Cortex of kidney (tissue), 1 donor: Measurements from ENCODE around the gene MRTFA.
"Not testable (repeated sequence)": the region's sequence is repeated elsewhere in the genome, so short reads cannot be mapped to it uniquely, and the experiment has no call there.

Experiments
- DNase-seq: peaks from one replicate; lab custom pipeline; 2025; lab: John Stamatoyannopoulos, UW

Gene MRTFA

DNA sequence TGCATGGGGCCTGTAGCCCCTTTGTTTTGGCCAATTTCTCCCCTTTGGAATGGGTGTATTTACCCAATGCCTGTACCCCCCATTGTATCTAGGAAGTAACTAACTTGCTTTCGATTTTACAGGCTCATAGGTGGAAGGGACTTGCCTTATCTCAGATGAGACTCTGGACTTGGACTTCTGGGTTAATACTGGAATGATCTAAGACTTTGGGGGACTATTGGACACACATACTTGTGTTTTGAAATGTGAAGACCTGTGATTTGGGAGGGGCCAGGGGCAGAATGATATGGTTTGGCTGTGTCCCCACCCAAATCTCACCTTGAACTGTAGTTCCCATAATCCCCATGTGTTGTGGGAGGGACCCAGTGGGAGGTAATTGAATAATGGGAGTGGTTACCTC, 82.5 kb downstream of the MRTFA start:
- DNase-seq, result not testable (repeated sequence)

DNA sequence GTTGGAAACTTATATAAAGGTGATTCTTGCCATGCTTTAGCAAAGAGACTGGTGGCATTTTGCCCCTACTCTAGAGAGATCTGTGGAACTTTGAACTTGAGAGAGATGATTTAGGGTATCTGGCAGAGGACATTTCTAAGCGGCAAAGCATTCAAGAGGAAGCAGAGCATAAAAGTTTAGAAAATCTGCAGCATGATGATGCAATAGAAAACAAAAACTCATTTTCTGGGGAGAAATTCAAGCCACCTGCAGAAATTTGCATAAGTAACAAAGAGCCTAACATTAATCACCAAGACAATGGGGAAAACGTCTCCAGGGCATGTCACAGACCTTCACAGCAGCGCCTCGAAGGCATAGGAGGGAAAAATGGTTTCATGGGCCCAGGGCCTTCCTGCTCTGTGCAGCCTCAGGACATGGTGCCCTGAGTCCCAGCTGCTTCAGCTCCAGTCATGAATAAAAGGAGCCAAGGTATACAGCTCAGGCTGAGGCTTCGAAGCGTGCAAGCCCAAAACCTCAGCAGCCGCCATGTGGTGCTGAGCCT, 83.4 kb downstream of the MRTFA start:
- DNase-seq, result no peak

DNA sequence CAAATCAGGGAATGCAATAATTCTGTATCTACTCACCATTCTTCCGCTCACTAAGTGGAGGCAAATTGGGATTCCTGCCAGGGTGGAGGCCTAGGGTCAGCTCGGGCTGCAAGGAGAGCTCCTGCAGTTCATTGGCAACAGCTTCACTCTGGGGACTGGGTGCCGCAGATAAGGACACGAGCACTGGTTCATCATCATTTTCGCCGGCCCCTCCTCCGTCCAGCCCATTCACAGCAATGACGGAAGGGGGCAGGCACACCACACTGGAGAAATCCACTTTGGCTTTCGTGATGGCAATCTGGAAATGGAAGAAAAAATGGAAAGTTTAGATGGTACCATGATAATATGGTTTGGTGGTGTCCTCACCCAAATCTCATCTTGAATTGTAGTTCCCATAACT, 84.4 kb downstream of the MRTFA start:
- DNase-seq, result no peak

DNA sequence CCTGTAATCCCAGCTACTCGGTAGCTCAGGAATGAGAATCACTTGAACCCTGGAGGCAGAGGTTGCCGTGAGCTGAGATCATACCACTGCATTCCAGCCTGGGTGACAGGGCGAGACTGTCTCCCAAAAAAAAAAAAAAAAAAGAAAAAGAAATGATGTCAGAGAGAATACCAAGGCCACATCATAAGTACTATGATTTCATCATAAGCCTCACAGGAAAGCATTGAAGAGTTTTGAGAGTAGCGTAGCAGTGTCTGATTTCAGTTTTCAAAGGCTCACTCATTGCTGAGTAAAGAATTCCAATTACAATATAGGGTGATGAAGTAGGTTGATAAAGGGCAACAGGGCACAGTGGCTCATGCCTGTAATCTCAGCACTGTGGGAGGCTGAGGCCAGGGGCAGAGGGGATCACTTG, 88.8 kb downstream of the MRTFA start:
- no peak for DNase-seq

DNA sequence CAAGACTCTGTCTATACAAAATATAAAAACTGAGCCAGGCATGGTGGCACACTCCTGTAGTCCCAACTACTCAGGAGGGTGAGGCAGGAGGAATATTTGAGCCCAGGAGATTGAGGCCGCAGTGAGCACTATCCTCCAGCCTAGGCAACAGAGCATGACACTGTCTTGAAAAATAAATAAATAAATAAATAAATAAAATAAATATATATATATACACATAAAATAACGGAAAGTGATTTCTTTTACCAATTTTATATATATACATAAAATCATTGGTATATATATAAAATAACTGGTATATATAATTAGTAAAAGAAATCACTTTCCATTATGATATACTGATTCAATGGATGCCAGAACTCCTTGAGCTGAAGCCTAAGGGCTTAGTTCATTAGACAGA, 91.8 kb downstream of the MRTFA start:
- DNase-seq, result no peak

DNA sequence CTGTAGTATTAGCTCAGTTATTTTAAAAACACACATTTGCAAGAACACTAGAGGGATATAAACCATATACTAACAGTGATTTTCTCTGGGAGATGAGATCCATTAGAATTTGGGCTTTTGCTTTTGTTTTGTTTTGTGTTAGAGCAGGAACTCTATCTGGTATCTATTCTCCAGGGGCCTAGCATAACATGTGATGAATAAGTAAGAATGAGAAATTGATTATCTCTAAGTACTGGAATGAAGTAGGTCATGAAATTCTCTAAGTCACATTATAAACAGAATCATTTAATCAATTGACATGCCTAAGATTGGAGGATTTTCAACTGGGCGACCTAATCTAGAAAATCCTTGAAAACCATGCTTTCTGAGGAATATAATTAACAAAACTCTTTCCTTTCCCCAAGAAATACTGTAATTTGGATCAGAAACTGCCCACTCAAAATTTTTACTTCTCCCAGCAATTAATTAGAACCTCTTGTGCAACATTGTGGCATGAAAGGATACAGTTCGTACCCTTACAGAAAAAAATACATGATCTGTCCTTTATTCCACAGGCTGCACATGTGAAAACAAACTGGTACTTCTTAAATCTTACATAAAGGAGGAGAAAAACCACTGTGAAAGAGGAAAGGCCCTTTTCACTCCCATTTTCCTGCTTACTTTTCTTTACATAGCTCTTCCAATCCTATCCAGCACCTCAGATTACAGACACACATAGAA, 93.5 kb downstream of the MRTFA start:
- no peak for DNase-seq

DNA sequence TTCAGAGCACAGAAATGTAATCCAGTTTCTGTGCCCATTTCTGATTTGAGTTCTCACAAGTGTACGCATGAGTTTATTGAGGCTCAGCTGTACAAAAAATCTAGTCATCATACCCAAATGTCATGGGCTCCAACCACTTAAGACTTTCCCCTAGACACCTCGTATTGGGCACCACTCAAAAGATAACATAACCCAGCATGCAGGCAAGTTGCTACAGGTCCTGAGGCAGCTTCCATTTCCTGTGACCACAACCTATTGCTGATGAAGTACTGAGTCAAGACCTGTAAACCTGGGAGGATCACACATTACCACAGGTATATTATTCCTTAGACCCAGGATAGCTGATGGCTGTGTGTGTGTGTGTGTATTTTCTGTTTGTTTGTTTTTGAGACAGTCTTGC, 95.2 kb downstream of the MRTFA start:
- DNase-seq, result no peak

DNA sequence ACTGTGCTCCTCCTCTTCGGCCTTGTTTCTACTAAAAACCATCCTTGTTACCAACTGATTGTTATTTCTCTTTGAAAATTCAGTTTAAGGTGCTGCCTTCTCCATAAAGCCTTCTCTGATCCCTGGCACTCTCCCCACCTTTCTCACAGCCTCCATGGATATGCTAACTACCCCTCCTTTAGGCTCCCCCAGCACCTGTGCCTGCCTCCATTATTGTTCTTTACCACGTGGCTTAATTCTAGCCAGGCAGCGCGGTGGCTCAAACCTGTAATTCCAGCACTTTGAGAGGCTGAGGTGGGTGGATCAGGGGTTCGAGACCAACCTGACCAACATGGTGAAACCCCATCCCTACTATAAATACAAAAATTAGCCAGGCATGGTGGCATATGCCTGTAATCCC, 96.3 kb downstream of the MRTFA start:
- DNase-seq, result no peak

DNA sequence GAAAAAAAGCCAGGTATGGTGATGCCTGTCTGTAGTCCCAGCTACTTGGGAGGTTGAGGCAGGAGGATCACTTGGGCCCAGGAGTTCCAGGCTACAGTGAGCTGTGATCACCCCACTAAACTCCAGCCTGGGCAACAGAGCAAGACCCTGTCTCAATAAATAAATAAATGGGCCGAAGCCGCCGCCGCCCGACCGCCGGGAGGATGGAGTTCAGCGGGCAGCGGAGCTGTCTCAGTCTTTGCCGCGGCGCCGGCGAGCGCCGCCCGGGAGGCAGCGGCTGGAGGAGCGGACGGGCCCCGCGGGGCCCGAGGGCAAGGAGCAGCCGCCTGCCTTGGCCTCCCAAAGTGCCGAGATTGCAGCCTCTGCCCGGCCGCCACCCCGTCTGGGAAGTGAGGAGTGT, 100.4 kb downstream of the MRTFA start:
- DNase-seq, result not testable (repeated sequence)

DNA sequence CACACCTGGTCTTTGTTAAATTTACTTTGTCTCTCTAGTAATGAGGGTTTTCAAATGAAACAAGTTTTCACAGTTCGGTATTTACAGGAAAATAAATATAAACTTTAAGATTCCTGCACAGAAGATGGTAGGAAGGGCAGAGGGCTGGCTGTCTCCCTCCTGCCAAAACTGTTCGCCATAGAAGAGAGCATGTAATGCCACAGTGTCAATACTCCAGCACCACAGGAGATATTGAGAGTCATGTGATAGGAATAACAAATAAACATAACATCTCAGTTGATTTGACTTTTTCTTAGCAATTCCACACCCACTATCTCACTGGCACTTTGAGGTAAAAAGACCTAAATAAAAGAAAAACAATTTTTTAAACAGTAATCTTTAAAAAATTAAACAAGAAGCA, 100.9 kb downstream of the MRTFA start:
- no peak for DNase-seq

DNA sequence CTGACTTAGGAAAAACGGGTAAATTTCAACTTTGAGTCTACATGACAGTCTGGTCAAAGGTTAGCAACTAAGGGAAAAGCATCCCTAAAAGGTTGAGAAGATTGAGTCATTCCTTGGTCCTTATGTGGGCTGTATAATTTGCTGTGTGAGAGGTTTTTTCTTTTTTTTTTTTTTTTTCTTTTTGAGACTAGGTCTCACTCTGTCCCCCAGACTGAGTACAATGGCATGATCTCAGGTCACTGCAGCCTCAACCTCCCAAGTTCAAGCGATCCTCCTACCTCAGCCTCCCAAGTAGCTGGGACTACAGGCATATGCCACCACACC, 101.4 kb downstream of the MRTFA start:
- DNase-seq, result no peak

DNA sequence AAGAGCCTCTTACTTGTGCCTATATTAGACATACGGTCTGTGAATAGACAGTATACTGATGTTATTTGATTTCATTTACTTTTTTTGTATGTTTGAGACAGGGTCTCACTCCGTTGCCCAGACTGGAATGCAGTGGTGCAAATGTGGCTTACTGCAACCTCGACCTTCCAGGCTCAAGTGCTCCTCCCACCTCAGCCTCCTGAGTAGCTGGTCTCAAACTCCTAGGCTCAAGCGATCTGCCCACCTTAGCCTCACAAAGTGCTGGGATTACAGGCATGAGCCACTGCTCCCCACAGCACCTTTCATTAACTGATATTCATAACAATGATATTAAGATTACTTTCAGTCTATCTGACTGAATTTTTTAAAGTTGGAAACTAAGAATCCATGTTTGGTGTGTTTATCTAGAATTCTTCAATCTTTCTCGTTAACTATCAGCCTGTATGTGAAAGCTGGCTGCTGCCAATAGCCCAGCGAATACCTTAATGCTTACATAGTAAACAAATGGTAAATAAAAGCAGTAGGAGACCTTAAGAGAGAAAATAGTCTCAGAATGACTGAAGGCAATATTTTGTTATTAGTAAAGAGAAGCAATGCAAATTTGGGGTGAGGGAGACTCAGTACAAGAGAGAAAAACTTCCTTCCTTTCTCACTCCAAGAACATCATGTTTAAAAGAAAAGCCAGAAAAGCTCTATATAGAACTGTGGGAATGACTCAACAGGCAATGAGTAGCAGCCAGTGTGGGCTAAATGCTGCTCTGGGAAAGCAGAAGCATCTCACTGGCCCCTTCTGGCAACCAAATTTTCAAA, 101.9 kb downstream of the MRTFA start:
- DNase-seq, result no peak

DNA sequence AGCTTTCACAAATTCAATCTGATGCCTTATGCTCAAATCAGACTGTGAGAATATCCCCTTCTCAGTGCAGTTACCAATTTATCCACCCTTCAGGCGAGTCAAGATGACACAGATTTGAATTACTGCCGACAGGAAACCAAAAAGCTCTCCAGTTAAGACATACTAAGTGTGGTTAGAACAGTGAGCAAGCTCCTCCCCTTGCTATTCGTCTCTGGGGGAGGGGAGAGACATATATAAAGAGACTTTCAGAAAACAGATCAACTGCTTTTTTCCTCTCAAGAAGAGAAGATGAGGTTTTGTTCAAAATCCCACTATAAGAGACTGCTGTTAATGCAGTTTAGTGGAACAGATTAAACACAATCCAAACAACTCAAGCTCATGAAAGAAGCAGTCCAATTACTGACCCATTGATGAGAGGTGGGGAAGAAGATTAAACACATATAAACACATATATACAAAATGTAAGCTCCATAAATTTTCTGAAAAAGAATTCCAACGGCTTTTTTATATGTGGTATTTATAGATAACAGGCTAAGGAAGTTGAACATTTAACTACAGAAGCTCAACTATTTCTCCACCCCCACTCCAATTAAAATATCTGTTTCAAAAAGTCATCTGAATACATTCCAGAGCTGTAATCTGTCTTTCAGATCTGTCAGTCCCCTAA, 102.7 kb downstream of the MRTFA start:
- no peak for DNase-seq

DNA sequence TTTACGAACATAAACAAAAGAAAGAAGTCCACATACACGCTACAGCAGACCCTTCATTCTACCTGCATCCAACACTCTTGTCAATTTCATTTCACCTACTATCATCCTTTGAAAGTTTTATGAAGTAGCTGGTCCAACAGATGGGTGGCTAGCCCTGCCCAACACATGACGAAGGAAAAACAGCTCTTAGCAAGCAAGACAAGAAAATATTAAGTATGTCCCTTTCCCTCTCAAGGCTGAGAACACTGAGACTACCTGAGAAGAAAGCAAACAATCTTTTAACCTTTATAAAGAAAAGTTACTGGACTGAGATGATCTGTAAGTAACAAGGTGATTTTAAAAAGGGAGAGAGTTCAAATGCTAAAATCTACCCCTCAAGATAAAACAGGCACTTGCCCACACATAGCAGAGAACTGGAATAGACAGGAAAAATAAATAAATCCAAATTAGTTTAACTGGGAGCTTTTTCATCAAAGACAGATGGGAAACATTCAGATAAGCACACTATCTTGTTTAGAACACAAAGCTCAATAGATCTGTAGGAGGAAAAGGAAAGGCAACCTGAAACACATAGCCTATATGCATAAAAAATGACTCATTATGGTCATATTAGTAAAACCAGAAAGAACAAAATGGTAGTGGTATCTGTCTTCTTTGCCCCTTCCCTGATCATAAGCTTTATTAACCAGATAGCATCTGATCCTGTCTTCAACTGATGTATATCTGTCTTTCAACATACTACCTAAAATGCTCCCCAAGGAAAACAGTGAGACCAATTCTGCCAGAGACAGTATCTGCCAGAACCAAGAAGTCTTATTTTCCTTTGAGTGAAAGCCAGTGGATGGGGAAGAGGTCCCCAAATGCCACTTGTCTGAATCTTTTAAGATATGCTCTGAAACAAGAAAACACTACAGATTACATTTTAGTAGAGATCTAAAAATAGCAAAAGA, 104.3 kb downstream of the MRTFA start:
- no peak for DNase-seq

DNA sequence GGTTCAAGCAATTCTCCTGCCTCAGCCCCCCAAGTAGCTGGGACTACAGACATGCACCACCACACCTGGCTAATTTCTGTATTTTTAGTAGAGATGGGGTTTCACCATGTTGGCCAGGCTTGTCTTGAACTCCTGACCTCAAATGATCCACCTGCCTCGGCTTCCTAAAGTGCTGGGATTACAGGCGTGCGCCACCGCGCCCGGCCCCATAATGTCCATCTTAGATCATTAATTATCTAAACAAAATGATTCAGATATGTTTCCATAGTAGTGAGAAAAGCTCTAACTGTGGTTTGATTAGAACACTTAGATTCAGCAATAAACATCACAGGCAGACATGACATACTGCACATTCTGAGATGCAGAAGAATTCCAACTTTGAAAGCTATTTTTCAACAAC, 106.1 kb downstream of the MRTFA start:
- DNase-seq, result not testable (repeated sequence)

DNA sequence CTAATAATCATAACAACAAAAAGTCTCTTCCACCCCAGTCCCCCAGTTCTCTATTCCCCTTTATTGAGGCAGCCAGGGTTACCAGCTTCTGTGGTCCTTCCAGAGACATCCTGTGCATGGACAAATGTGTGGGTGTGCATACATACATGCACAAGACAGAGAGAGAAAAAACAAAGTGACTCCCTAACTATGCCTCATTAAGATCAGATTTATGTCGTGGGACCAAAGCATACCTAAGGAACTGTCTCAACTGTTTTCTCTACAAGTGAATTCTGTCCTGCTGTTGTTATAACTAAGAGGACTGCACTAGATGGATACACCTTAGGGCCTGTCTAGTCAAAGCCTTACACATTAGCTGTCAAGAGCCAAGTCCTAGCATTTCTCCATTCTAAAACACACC, 106.7 kb downstream of the MRTFA start:
- no peak for DNase-seq

DNA sequence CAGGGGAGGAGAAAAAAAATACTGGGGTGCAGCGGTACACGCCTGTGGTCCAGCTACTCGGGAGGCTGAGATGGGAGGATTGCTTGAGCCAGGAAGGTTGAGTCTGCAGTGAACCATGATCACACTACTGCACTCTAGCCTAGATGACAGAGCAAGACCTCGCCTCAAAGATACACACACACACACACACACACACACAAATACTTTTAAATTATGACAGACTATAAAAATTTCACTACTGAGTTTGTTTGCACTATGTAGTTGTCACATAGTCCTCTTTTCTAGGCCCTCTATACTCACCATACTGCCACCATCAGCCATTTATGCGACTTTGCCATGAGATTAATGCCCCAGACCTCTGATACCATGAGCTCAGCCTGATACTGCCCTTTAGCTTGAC, 109.6 kb downstream of the MRTFA start:
- no peak for DNase-seq

DNA sequence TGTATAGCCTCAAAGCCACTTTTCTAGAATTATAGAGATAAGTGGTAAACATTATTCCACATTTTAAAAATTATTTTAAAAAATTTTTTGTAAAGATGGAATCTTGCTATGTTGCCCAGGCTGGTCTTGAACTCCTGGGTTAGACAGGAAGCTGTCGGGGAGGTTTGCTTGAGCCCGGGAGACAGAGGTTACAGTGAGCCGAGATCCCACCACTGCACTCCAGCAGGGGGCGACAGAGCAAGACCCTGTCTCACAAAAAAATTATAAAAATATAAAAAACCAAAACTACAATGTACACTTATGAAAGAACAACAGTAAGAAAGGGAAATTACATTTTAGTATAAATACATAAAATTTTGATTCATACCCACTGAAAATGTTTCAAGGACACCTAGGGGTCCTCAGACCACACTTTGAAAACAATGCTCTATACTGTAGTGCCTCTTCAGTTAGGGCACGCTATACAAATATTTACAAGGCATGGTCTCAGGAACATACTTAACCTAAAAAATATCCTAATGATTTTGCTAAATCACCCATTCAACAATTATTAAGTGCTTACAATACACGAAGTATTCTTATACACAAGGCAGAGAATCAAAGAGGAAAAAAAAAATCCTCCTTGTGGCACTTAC, 111.2 kb downstream of the MRTFA start:
- no peak for DNase-seq

DNA sequence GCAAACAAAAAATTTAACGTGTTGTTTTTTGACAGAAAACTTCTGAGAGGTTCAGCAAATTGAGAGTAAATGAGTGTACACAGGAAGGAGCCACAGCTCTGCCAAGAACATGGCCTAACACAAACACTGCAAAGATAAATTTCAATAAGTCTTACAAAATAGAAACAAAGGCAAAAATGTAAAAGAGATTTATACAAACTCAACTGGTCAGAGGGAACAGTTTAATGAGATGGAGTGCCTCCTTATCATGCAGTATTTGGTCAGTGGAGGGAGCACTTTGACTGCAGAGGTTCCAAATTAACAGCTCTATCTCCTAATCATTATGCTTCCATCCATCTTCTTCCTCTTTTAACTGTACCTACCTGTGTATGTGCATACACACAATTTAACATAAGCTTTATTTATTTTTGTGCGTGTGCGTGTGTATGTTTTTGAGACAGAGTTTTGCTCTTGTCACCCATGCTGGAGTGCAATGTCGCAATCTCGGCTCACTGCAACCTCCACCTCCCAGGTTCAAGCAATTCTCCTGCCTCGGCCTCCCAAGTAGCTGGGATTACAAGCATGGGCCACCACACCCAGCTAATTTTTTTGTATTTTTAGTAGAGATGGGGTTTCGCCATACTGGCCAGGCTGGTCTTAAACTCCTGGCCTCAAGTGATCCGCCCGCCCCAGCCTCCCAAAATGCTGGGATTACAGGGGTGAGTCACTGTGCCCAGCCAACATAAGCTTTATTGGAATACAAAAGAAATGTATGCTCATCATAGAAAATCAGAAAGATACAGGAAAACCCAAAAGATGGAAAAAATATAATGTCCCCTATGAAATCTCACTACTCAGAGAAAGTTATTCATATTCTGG, 111.9 kb downstream of the MRTFA start:
- DNase-seq, result no peak

DNA sequence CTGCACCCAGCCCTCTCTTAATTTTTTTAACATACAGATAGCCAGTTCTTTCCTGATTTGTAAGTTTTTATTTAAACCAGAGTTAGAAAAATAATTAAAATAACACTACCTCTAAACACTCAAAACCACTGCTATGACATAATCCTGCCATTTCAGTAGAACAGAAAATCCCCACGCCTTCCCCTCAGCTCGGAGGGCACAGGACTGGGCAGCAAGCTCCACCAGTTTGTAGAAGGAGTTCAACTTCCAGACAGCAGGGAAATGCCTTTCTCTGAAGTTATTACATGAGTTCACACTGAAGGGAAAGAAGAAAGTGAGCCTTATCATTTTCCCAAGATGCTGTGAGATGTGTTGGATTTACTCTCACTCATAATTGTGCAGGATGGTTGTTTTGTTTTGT, 114.4 kb downstream of the MRTFA start:
- DNase-seq, result no peak
